WI38 (cell line): ENCODE measurements around the gene TUBB2B.

Experiments used
- H3K4me3 ChIP-seq: 2 replicates; pipeline ENCODE4 v1.5.1; 2011; ENCODE audit warnings: low read depth, mild to moderate bottlenecking, control low read depth, low read length
- CTCF ChIP-seq: IDR thresholded peaks from 2 replicates; pipeline ENCODE4 v1.5.1; 2012; ENCODE audit warnings: low read depth, mild to moderate bottlenecking, control low read depth, low read length

Gene TUBB2B

GRCh38 chr6:3258201-3258600 lies 30.7 kb upstream of the TUBB2B start:
- TF ChIP-seq CTCF, result no peak
- peak overlapping the region; percentile 86 for H3K4me3 ChIP-seq

- no peak overlapping the region for H3K4me3 ChIP-seq
- no peak for TF ChIP-seq CTCF
Observed at GRCh38 chr6:3253597-3253961, 26.1 kb upstream of the TUBB2B start.

GRCh38 chr6:3252861-3253596 lies 25.6 kb upstream of the TUBB2B start:
- no peak overlapping the region for H3K4me3 ChIP-seq
- TF ChIP-seq CTCF, result no peak

GRCh38 chr6:3252369-3252768 lies 24.9 kb upstream of the TUBB2B start:
- no peak for TF ChIP-seq CTCF

GRCh38 chr6:3251462-3252314 lies 24.2 kb upstream of the TUBB2B start:
- TF ChIP-seq CTCF, result peak; percentile 97
- no peak overlapping the region for H3K4me3 ChIP-seq

More at GRCh38 chr6:3252369-3252768, 24.9 kb upstream of the TUBB2B start:
- H3K4me3 ChIP-seq, result no peak overlapping the region

- TF ChIP-seq CTCF, result no peak
- H3K4me3 ChIP-seq, result no peak overlapping the region
Observed at GRCh38 chr6:3250231-3250675, 22.8 kb upstream of the TUBB2B start.

- no peak for TF ChIP-seq CTCF
- H3K4me3 ChIP-seq, result no peak overlapping the region
Observed at GRCh38 chr6:3249821-3250220, 22.4 kb upstream of the TUBB2B start.
